Inflammatory macrophage treated with lipopolysaccharide for 4 hours (primary cell): Measurements from ENCODE around the gene B9D2.
"Not testable (repeated sequence)": the region's sequence is repeated elsewhere in the genome, so short reads cannot be mapped to it uniquely, and the experiment has no call there.

Source experiments
- DNase-seq: peaks from one replicate; pipeline ENCODE4 v3.0.0-alpha.2; 2020

Gene B9D2

DNA sequence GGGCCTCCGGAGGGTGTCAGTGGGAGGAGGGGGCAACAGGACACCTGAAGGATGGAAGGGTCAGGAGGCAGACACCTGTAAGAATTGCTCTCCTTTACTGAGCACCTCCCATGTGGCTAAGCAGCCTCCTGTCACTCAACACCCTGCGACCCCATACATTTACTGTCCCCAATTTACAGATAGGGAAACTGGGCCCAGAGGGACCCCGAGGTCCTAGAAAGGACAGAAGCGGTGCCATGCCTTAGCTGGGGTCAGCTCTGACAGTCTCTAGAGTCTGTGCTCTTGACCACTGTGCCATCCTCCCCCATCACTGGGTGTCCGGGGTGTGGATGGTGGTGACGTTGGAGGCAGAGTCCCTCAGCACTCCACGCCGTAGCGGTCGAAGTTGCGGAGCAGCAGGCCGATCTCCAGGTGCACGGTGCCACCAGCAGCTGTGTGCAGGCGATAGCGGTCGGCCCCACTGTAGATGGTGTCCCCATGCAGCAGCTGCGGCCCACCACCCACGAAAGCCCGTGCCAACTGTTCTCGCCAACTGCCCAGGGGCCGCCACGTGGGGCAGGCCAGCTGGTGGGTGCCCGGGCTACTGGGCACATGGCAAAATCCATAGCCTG is 9.5 kb downstream of the B9D2 start:
- DNase-seq, result no peak

DNA sequence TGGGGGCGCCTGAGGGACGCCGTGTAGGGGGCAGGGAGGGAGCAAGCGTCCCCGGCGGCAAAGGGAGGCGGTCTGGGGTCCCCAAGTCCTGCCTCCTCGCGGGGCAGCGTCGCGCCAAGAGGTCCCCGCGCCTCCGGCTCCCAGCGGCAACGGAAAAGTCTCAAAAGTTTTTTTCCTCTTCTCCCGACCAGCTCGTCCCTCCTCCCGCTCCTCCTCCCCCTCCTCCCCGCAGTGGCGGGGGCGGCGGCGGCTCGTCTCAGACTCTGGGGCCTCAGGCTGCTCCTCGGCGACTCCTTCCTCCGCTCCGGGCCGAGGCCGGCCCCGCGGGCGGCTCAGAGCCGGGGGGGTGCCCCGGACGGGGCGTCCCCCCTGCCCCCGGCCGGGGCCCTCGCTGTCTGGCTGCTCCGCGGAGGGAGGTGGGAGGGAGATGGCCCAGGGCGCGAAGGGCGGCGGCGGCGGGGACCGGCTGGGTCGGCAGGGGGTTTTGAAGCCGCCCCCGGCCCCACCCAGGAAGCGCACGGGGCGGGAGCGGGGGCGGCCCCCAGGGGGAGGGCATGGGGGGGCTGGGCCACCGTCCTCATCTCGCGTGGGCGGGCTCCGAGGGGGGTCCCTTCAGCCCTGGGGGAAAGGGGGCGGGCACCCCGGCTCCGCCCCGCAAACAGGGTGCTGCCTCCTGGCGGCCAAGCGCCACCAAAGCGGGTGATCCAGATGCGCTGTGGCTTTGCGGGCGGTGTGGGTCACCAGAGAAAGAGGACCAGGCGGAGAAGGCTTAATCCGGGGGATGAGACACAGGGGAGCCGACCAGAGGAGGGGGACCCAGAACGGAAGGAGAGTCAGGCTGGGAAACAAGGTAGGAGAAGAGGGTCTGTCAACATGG is 10.2 kb downstream of the B9D2 start, which contains the start of gene TGFB1:
TGFB1 (minus strand) TSS at position 457 of the 877 bp plus-strand sequence. CDS start 878 bp downstream, outside the sequence.
- peak; percentile 88 for DNase-seq

GRCh38 chr19:41352609-41353465 is 11.1 kb downstream of the B9D2 start:
- peak; percentile 70 for DNase-seq

GRCh38 chr19:41352279-41352608 is 11.7 kb downstream of the B9D2 start:
- DNase-seq, result no peak

DNA sequence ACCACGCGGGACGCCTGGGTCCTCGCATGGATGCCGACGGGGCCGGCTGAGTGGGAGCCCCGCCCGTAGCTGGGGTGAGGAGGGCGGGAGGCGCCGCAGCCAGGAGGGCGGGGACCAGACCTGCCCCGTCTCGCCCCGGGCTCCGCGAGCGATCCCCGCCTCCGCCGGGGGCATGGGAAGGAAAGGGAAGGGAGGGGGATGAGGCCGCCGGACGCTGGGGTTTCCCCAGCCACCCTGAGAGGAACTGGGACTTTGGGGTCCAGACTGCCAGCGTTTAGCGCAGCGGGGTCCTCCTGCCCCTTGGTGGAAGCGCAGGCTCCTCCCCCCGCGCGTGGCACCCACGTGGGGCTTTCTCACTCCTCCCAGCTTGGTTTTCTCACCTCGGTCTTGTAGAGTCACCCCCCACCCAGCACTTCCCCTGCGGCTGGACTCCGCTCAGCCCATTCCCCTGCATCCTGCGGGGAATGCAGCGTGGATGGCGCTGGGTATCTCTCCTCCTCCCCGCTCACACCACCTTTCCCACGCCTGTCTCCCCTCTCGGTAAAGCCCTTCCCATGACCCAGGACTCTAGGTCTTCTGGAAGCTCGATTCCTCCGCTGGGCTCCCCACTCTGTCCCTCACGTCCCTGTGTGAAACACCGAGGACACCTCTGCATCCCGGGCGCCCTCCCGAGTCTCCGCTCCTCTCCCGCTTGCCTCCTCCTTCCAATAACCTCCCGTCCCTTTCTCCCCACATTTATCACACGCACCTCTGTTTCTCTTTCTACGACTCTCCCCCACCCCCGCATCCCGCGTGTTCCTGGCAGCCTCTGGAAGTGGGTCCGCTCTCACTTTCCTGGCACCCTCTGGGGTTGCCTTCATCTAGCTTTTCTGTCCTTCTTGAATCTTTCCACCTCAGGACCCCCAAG is 12.4 kb downstream of the B9D2 start:
- DNase-seq, result peak; percentile 83

GRCh38 chr19:41350735-41351338 is 13.1 kb downstream of the B9D2 start:
- peak; percentile 13 for DNase-seq

GRCh38 chr19:41346916-41347315 is 17.0 kb downstream of the B9D2 start:
- not testable (repeated sequence) for DNase-seq

DNA sequence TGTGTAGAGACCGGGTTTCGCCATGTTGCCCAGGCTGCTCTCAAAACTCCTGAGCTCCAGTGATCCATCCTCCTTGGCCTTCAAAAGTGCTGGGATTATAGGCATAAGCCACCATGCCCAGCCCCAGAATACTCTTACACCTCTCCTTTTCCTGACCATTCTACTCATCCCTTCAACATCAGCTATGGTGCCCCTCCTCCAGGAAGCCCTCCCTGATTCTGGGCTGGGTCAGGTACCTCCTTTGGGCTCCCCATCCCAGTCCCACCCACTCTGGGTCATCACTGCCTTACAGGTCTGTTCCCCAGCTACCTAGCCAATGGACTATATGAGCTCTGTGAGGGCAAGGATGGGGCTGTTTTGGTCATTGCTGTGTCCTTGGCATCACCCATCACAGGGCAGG is 19.8 kb downstream of the B9D2 start:
- no peak for DNase-seq

GRCh38 chr19:41341669-41342490 is 22.1 kb downstream of the B9D2 start:
- DNase-seq, result peak; percentile 28

DNA sequence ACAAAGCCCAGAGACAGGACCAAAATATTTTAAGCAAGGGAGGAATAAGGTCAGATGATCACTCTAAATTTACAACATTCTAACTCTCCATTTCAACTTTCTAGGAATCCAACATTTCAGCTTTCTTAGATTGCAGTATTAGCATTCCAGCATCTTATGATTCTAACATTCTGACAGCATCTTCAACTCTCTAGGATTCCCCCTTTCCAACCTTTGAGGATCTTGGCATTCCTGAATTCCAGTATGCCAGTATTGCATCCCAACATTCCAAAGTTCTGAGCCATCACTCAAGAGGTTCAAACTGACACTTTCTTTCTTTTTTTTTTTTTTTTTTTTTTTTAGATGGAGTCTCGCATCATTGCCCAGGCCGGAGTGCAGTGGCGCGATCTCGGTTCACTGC is 24.0 kb downstream of the B9D2 start:
- DNase-seq, result no peak

DNA sequence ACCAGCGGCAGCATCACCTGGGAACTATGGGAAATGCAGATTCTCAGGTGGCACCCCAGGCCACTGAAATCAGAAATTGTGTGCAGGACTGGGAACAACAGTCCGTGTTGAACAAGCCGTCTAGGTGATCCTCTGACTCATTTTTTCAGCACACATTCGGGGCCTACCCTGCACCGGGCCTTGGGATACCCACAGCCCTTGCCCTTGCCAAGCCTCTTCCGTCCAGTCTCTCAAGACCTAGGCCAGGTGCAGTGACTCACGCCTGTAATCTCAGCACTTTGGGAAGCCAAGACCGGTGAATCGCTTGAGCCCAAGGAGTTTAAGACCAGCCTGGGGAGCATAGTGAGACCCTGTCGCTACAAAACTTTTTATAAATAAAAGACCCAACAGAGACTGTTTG is 28.5 kb downstream of the B9D2 start:
- no peak for DNase-seq

DNA sequence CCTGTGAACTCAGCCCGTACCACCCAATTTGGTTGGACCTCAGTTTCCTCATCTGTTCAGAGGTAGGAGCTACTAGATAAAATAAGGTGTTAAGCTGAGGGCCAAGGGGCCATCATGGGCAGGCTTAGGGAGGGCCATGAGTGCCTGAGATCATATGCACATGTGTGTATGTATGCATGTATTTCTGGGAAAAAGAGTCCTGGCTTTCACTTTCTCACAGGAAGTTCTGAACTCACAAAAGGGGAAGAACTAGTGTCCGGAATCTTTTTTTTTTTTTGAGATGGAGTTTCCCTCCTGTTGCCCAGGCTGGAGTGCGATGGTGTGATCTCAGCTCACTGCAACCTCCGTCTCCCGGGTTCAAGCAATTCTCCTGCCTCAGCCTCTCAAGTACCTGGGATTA is 29.2 kb downstream of the B9D2 start:
- peak; percentile 96 for DNase-seq

DNA sequence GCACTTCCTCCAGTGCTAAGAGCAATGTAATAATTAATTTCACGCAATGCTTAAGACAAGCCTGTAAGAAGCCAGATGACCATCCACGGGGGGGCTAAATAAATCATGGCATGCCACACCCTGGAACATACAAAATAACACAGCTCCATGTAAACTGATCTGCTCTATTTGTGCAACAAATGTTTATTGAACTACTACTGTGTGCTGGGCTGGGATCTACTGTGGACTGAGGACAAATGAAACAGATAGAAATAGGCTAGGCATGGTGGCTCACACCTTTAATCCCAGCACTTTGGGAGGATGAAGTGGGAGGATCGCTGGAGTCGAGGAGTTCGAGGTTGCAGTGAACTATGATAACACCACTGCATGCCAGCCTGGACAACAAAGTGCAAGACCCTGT is 31.5 kb downstream of the B9D2 start:
- DNase-seq, result no peak

DNA sequence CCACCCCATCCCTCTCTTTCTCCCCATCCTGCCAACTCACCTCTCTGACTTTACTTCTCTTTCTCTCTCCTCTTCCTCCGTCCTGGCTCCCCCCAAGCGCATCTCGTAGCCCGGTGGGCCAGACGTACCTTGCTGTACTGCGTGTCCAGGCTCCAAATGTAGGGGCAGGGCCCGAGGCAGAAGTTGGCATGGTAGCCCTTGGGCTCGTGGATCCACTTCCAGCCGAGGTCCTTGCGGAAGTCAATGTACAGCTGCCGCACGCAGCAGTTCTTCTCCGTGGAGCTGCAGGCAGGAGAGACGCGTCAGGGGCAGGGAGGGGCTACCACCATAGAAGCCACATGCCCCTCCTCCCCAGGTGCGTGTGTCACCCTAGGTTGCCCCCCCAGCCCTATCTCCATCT is 31.9 kb downstream of the B9D2 start:
- no peak for DNase-seq

- no peak for DNase-seq
Observed at GRCh38 chr19:41330946-41331678, 32.8 kb downstream of the B9D2 start.

- no peak for DNase-seq
Observed at GRCh38 chr19:41330481-41330880, 33.5 kb downstream of the B9D2 start.

DNA sequence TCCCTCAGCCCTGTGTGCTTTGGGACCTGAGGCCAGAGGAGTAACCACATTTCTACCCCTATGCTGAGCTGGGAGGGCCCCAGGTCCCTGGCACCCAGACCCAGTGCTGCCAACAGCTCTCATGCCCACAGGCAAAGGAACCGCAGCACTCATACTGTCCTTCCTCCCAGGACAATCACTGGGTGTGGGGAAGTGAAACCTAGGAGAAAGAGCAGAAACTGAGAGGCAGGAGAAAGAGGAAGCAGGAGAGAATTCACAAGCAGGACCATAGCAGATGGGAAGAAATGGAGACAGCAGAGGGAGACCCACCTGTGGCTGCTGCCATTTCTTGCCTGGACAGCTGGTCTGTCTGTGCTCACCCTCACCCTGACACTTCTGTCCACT is 35.1 kb downstream of the B9D2 start:
- DNase-seq, result peak; percentile 92

DNA sequence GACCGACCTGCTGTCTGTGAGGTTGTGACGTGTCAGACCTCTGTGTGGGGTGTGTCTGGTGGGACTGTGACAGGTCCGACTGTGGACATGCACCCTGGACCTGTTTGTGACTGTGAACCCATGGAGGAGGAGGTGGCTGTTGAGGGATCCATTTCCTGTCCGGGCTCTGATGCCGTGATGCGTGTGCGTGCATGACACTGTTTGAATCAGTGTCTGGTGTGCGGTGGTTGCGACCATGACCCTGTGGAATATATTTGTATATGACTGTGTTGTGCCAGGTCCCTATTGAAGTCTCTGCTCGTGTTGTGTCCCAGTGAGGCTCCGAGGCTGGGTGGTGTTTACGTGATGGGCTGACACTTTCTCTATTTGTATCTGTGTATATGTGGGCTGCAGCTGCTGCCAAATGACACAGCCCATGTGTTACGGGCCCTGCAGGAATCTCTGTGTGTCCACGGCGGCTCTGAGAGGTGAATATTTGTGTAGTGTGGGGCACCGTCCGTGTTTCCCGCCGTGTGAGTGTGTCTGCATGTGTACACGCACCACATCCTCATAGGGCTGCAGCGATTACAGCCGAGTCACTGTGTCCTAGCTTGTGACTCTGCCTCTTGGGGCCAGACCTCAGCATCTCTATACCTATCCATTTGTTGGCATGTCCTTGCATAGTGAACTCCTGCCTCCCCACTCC is 35.6 kb downstream of the B9D2 start:
- peak; percentile 51 for DNase-seq

DNA sequence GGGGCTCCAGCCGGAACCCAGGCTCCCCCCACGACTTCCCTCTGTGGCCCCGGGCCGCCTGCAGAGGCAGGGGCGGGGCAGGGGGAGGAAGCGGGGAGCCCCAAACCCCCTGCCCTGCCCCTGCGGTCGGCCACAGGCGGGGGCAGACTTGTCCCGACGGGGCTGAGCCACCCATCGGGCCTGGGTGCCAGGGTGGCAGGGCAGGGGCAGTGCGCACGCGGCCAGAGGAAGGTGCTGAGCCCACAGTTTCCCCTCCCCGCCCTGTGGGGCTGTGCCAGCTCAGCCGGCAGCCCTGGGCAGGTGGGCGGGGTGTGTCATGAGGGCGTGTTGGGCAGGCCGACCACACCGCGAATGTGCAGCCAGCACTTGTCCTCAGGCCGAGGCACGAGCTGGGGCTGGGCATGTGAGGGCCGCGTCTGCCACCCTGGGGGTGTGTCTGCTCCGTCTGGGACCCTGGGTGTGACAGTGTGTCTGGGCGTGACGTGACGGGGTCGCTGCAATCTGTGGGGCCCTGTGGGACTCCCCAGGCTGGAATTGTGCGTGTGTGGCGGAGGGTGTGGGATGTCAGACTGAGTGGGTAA is 36.3 kb downstream of the B9D2 start:
- peak; percentile 93 for DNase-seq
